Kidney (tissue), 14 donors: ENCODE data around the gene CHMP6. TPM values are rescaled to one million over a fixed set of nuclear protein-coding genes. Genes with fewer than 3 reads are reported as not detected.

Experiments used
- DNase-seq, 5 donors: peaks; one replicate each; pipeline ENCODE4 v3.0.0-alpha.2; 2013 to 2020
- FAIRE-seq: peaks from 2 replicates; lab custom pipeline; 2012; peaks lifted over from hg19 to GRCh38; lab: Jason Lieb, UNC
- H3K27ac ChIP-seq, 2 donors: one replicate each; pipeline ENCODE4 v1.7.0; 2013; ENCODE audit warnings: low read depth in 2 of 2, low read length in 2 of 2, inconsistent platforms in 1 of 2
- H3K27me3 ChIP-seq: one replicate; pipeline ENCODE4 v1.7.1; 2013; ENCODE audit warnings: low read length, inconsistent platforms; ENCODE audit not compliant: control insufficient read depth, insufficient read depth
- H3K36me3 ChIP-seq, 3 donors: one replicate each; pipeline versions ENCODE4 v1.7.0 to v1.7.1; 2013; ENCODE audit warnings: low read length in 3 of 3, control low read depth in 1 of 3, inconsistent platforms in 1 of 3; ENCODE audit not compliant: insufficient read depth in 3 of 3, control insufficient read depth in 2 of 3
- H3K4me1 ChIP-seq, 3 donors: one replicate each; pipeline versions ENCODE4 v1.7.0 to v1.7.1; 2013; ENCODE audit warnings: low read length in 3 of 3, inconsistent platforms in 1 of 3, low read depth in 1 of 3; ENCODE audit not compliant: control insufficient read depth in 2 of 3, insufficient read depth in 2 of 3
- H3K4me3 ChIP-seq, 3 donors: one replicate each; pipeline versions ENCODE4 v1.7.0 to v1.8.1; 2013; ENCODE audit warnings: low read length in 3 of 3, control low read depth in 1 of 3, inconsistent platforms in 1 of 3
- H3K9ac ChIP-seq, 3 donors: one replicate each; pipeline versions ENCODE4 v1.7.0 to v1.7.1; 2013; ENCODE audit warnings: low read length in 3 of 3, control low read depth in 1 of 3, inconsistent platforms in 1 of 3
- H3K9me3 ChIP-seq, 3 donors: one replicate each; pipeline versions ENCODE4 v1.7.0 to v1.7.1; 2013; ENCODE audit warnings: low read length in 3 of 3, control low read depth in 1 of 3, inconsistent platforms in 1 of 3; ENCODE audit not compliant: control insufficient read depth in 2 of 3, insufficient read depth in 1 of 3
- intact Hi-C: fragments of 100-400 bp; cut with DNase I; formaldehyde crosslinking; loops from one replicate; pipeline ENCODE4 v1.11.1; 2022
- polyA plus RNA-seq: library from polyadenylated mRNA; stranded (reverse); fragments of 350-450 nt; fragmentation: Illumina TruSeq; extraction: RNeasy Lipid Tissue Mini Kit (QIAGEN cat#74804); gene quantifications from one replicate; pipeline ENCODE4 v1.2.3, GENCODE V29; 2014; ENCODE audit warnings: low read depth, low replicate concordance; ENCODE audit not compliant: insufficient read depth
- total RNA-seq: library from RNA; stranded (reverse); fragmentation: NEBNext Ultra II Directional; extraction: Animal tissue kit (Norgen Biotek cat#: 25700); gene quantifications from one replicate; pipeline ENCODE4 v1.2.1, GENCODE V29; 2021
- TF ChIP-seq, protein P1 (sequence below): IDR thresholded peaks from 3 replicates; pipeline ENCODE4 v1.5.1; 2012; ENCODE audit warnings: mild to moderate bottlenecking, moderate library complexity, borderline replicate concordance; ENCODE audit not compliant: insufficient read depth; ENCODE audit errors: extremely low read depth
- donor health status: control.
- donor health status: control.
- donor health status: control.
- donor health status: control.
- donor health status: control.
- donor health status: DM: yes; HTN: yes; CAD: no.
- donor health status: Normal renal cell carcinoma (clear cell type).

Gene CHMP6
- total and polyA plus RNA-seq, 2 donors from 2014 or later = 28.0 to 34.1 TPM

DNA sequence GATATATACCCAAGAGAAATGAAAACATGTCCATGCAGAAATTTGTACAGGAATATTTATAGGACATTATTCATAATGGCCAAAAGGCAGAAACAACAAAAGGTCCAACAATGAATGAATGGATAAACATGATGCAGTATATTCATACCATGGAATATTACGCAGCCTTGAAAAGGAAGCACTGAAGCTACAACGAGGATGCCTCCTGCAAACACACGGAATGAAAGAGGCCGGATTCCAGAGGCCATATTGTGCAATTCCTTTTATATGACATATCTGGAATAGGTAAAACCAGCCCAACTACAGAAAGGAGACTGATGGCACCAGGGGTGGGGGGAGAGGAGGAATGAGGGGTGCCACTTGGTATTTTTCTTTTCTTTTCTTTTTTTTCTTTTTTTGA is 14.5 kb upstream of the CHMP6 start:
- no peak for FAIRE-seq
- intact Hi-C loops = no loop called here

DNA sequence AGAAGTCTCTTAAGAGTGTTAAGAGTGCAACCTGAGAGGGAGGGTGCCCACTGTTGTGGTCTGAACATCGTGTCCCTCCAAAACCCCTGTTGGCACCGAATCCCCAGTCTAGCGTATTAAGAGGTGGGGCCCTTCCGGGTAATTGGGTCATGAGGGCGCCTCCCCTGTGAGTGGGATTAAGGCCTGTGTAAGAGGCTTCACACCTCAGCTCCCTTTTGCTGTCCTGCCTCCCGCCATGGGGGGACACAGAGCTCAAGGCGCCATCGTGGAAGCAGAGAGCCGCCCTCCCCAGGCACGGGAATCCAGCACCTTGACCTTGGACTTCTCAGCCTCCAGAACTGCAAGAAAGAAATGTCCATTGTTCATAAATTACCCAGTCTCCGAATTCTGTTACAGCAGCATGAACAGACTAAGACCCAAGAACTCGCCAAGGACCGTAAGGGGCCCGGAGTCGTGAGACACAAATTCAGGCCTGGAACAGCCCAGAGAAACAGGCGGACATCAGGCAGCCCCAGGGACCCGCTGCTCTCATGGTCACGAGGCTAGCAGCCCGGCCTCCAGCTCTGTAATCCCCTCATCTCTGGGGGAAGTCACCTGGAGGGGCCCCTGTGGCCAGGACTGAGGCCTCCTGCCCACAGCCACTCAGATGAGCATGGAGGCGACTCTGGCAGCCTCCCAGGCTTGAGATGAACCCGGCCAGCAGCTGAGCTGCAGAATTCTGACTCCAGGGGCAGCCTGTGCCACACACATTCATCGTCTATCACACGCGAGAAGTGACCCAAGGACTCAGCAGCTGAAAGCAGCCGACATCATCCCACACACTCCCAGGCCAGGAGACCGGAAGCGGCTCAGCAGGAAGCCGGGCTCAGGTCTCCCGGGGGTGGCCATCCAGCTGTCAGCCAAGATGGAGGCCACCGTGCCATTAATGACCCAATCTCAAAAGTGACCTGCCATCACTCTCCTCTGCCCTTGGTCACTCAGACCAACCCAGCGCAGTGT is 12.8 kb upstream of the CHMP6 start:
- Histone ChIP-seq H3K9ac (no peak overlapping the region), H3K4me3 (no peak overlapping the region), H3K4me1 (no peaks in the 10 kb centered on the region), H3K36me3 (no peaks in the 10 kb centered on the region), H3K27ac (no peak overlapping the region), H3K9me3 (no peaks in the 10 kb centered on the region), H3K27me3 (peaks cover 2% of the 10 kb centered on the region)
- TF ChIP-seq, protein P1, sequence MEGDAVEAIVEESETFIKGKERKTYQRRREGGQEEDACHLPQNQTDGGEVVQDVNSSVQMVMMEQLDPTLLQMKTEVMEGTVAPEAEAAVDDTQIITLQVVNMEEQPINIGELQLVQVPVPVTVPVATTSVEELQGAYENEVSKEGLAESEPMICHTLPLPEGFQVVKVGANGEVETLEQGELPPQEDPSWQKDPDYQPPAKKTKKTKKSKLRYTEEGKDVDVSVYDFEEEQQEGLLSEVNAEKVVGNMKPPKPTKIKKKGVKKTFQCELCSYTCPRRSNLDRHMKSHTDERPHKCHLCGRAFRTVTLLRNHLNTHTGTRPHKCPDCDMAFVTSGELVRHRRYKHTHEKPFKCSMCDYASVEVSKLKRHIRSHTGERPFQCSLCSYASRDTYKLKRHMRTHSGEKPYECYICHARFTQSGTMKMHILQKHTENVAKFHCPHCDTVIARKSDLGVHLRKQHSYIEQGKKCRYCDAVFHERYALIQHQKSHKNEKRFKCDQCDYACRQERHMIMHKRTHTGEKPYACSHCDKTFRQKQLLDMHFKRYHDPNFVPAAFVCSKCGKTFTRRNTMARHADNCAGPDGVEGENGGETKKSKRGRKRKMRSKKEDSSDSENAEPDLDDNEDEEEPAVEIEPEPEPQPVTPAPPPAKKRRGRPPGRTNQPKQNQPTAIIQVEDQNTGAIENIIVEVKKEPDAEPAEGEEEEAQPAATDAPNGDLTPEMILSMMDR = no peak
- intact Hi-C loops = no loop called here
- no peak for FAIRE-seq
- DNase-seq = peak in 1 of 5 donors; percentile 63

More for the DNA sequence above, 14.5 kb upstream of the CHMP6 start:
- no peak overlapping the region for H3K27ac ChIP-seq
- H3K9ac ChIP-seq = no peak overlapping the region
- H3K4me3 ChIP-seq = no peak overlapping the region
- no peaks in the 10 kb centered on the region for H3K36me3 ChIP-seq
- H3K4me1 ChIP-seq = no peaks in the 10 kb centered on the region
- TF ChIP-seq, protein P1 = no peak
- no peaks in the 10 kb centered on the region for H3K9me3 ChIP-seq
- peaks cover 2% of the 10 kb centered on the region for H3K27me3 ChIP-seq
- DNase-seq = no peak

DNA sequence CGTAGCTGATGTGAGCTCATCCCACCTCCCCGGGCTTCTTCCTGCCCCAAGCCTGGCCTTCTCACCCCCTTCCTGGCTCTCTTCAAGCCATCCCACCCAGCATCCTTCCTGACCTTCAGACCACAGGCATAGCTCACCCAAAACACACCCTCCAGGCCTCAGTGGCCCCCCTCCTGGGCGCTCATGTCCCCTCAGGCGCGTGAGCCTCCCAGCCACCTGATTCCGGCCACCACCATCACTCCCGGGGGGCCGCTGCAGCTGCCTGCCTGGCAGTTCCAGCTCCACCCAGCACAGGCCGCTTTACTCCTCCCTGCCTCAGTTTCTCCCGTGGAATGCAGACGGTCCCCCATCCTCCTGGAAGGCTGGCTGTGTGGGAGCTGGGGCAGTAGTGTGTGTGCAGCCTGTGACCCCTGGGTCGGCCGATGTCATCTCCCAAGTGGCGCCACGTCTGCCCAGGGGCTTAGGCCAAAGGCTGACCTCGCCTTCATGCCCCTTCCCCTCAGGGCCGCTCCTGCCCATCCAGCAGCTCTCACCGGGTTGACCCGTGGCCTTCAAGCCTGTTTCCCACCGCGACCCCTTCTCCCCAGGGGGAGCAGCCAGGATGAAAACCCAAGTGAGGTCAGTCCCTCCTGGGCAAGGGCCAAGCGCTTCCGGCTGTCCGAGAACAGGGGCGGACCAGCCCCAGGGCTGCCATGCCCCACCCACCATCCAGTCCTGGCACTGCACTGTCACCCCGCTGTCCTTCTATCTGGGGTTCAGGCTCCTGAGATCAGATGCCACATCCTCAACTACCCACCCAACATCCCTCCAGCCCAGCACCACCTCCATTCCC is 11.9 kb upstream of the CHMP6 start:
- no peak for DNase-seq
- no peaks in the 10 kb centered on the region for H3K36me3 ChIP-seq
- no peak overlapping the region for H3K27ac ChIP-seq
- H3K4me1 ChIP-seq = no peaks in the 10 kb centered on the region
- peaks cover 2% of the 10 kb centered on the region for H3K27me3 ChIP-seq
- no peaks in the 10 kb centered on the region for H3K9me3 ChIP-seq
- no peak for FAIRE-seq
- no peak overlapping the region for H3K4me3 ChIP-seq
- intact Hi-C loops = loop anchor here (5.0 kb wide), 1 partner anchor 552 kb away; no protein-coding TSS in a partner anchor
- no peak overlapping the region for H3K9ac ChIP-seq
- TF ChIP-seq, protein P1 = no peak
